Prostate gland (tissue), 2 donors: ENCODE results near the gene ABCA2.

Experiments used
- CTCF ChIP-seq, 4 experiments: fragments of 200-600 bp in 2 of 4; fragments of 450-650 bp in 2 of 4; sonication (generic) in 2 of 4; IDR thresholded peaks; 1 replicate in 3 of 4; 2 replicates in 1 of 4; pipeline ENCODE4 v1.5.1; 2016 to 2019; ENCODE audit warnings: antibody characterized with exemption in 4 of 4, mild to moderate bottlenecking in 2 of 4, moderate library complexity in 2 of 4
- POLR2A ChIP-seq: fragments of 450-650 bp; IDR thresholded peaks from one replicate; pipeline ENCODE4 v1.6.1; 2016; ENCODE audit warnings: antibody characterized with exemption, mild to moderate bottlenecking
- POLR2AphosphoS5 ChIP-seq: sonication (generic); formaldehyde crosslinking; IDR thresholded peaks from one replicate; pipeline ENCODE4 v1.6.1; 2017; ENCODE audit warnings: antibody characterized with exemption

DNA sequence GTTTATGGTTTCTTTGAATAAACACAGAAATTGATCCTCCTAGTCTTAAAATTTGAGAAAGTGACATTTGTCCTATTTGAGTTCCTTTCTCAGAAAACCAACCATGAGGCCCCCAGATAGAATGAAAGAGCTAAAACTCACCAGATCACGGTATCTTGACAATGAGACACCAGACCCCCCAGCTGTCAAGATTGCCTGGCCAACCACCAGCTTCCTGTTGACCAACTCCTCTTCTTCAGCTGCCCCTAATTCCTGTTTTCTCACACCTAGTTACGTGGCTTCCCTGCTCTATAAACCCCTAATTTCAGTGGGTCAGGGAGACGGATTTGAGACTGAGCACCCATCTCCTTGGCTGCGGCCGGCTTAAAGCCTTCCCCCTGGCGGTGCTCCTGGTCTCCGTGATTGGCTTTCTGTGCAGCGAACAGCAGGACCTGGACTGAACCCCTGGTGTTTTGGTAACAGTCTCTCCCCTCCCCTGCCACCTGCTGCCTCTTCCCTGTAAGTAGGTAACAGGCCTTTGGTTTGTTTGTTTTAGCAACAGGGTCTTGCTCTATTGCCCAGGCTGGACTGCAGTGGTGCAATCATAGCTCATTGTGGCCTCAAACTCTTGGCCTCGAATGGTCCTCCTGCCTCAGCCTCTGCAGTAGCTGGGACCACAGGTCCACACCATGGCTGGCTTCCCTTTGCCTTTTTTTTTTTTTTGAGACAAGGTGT is 30.6 kb upstream of the ABCA2 start:
- TF ChIP-seq CTCF (IDR thresholded peaks at IDR 0.05) (no peak), POLR2AphosphoS5 (no peak), POLR2A (no peak)
